Embryonic facial prominence (tissue), 1 donor: ENCODE measurements around the gene LAMC2.
"Not testable (repeated sequence)": the region's sequence is repeated elsewhere in the genome, so short reads cannot be mapped to it uniquely, and the experiment has no call there.

ENCODE experiments used
- DNase-seq: peaks from one replicate; pipeline ENCODE4 v3.0.0-alpha.2; 2016; ENCODE audit errors: extremely low spot score

The LAMC2 gene

DNA sequence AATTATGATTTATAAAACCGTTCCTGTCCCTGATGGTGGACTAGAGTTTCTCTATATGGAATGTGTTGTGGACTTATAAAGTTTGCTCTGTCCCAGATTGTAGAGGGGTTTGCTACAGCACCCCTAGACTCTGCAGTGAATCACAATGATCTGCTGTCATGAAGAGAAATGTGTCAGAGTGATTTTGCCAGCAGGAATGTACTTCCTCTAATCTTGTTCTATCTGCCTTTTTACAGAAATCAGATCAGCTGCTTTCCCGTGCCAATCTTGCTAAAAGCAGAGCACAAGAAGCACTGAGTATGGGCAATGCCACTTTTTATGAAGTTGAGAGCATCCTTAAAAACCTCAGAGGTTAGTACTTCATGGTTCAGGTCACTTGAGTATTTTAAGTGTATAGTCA lies 52.0 kb downstream of the LAMC2 start:
- DNase-seq, result no peak

DNA sequence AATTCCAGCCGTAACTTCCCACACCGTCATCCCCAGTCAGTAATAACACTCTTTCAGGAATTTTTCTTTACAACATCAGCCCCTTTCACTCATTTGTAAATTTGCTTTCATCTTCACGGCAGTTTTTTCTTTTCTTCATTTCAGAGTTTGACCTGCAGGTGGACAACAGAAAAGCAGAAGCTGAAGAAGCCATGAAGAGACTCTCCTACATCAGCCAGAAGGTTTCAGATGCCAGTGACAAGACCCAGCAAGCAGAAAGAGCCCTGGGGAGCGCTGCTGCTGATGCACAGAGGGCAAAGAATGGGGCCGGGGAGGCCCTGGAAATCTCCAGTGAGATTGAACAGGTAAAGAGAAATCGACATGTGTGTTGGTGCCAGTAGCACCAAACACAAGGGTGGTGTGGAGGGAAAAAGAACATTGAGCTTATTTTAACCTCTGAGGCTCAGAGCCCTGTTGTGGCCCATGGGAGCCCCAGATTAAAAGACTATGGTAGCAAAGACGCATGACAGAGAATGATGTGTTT lies 53.2 kb downstream of the LAMC2 start:
- no peak for DNase-seq

DNA sequence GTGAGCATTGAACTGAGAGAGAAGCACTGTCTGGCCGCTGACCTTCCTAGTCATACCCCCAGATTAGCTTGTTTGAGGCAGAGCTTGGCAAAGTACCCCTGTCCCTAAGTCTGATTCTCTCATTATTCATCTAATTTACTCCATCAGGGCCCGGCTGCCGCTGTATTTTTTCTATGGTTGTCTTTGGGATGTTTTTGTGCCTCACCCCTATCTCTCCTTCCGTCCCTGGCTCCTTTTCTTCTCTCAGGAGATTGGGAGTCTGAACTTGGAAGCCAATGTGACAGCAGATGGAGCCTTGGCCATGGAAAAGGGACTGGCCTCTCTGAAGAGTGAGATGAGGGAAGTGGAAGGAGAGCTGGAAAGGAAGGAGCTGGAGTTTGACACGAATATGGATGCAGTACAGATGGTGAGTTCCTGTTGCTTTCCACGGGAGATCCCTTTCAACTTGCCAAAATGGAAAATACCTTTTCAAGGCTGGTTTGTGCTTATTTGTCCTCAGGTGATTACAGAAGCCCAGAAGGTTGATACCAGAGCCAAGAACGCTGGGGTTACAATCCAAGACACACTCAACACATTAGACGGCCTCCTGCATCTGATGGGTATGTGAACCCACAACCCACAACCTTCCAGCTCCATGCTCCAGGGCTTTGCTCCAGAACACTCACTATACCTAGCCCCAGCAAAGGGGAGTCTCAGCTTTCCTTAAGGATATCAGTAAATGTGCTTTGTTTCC lies 53.9 kb downstream of the LAMC2 start:
- no peak for DNase-seq

DNA sequence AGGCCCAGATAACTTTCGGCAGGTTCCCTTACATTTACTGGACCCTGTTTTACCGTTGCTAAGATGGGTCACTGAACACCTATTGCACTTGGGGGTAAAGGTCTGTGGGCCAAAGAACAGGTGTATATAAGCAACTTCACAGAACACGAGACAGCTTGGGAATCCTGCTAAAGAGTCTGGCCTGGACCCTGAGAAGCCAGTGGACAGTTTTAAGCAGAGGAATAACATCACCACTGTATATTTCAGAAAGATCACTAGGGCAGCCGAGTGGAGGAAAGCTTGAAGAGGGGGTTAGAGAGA lies 54.4 kb downstream of the LAMC2 start:
- no peak for DNase-seq

DNA sequence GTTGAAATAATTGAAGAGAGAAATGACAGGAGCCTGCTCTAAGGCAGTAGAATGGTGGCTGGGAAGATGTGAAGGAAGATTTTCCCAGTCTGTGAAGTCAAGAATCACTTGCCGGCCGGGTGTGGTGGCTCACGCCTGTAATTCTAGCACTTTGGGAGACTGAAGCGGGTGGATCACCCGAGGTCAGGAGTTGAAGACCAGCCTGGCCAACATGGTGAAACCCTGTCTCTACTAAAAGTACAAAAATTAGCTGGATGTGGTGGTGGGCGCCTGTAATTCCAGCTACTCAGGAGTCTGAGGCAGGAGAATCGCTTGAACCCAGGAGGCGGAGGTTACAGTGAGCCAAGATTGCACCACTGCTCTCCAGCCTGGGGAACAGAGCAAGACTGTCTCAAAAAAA lies 54.8 kb downstream of the LAMC2 start:
- not testable (repeated sequence) for DNase-seq

DNA sequence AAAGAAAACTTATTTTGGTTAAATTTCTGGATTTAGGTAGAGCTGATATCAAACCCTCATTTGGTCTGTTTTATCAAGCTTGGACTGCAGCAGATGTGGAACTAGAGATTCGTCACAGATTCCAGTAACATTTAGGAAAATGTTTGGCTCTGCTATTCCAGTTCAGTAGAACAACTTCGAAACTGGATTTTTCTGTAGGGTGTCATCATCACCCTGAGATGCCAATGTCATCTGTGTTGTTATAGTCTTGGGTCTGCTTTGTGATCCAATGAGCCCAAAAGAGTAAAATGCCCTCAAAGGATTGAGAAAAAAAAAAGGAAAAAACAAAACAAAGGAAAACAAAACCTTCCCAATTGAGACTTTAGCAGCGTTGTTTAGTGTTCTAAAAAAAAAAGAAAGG lies 55.4 kb downstream of the LAMC2 start:
- no peak for DNase-seq

DNA sequence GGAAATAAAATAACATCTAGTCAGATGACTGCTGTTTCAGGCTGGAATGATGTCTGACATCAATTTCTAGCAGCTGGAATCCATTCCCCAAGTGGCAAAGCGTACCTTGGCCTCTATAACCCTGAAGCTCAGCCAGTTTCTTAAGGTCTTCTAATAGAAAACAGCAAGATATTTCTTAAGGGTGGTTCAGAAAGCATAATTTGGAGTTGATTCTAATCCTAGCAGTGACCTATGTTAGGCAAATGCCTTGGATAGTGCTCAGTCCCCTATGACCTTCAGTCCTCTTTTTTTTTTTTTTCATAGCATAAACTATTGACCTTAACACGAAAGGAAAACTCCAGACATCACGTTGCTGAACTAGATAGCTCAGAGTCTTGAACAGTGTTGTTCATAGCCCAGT lies 56.5 kb downstream of the LAMC2 start:
- DNase-seq, result no peak

DNA sequence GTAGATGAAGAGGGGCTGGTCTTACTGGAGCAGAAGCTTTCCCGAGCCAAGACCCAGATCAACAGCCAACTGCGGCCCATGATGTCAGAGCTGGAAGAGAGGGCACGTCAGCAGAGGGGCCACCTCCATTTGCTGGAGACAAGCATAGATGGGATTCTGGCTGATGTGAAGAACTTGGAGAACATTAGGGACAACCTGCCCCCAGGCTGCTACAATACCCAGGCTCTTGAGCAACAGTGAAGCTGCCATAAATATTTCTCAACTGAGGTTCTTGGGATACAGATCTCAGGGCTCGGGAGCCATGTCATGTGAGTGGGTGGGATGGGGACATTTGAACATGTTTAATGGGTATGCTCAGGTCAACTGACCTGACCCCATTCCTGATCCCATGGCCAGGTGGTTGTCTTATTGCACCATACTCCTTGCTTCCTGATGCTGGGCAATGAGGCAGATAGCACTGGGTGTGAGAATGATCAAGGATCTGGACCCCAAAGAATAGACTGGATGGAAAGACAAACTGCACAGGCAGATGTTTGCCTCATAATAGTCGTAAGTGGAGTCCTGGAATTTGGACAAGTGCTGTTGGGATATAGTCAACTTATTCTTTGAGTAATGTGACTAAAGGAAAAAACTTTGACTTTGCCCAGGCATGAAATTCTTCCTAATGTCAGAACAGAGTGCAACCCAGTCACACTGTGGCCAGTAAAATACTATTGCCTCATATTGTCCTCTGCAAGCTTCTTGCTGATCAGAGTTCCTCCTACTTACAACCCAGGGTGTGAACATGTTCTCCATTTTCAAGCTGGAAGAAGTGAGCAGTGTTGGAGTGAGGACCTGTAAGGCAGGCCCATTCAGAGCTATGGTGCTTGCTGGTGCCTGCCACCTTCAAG lies 57.3 kb downstream of the LAMC2 start:
- no peak for DNase-seq

DNA sequence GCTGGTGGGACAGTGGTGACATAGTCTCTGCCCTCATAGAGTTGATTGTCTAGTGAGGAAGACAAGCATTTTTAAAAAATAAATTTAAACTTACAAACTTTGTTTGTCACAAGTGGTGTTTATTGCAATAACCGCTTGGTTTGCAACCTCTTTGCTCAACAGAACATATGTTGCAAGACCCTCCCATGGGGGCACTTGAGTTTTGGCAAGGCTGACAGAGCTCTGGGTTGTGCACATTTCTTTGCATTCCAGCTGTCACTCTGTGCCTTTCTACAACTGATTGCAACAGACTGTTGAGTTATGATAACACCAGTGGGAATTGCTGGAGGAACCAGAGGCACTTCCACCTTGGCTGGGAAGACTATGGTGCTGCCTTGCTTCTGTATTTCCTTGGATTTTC lies 58.4 kb downstream of the LAMC2 start:
- DNase-seq, result no peak

DNA sequence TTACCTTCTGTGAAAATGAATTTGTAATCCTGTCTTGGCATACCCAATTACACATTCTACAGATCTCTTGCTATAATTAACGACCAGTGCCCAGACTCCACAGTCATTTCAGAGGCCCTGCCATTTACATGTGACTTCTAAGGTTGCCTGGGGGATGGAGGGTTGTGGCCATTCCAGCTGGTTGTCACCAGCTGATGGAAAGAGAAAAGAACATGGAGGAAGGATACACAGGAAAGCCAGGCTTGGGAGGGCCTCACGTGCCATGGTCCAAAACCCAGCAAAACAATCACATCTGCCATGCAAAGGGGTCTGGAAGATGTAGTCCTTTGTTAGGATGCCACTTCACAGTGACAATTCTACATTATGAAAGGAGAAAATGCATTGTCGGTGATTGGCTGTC lies 59.3 kb downstream of the LAMC2 start:
- no peak for DNase-seq

DNA sequence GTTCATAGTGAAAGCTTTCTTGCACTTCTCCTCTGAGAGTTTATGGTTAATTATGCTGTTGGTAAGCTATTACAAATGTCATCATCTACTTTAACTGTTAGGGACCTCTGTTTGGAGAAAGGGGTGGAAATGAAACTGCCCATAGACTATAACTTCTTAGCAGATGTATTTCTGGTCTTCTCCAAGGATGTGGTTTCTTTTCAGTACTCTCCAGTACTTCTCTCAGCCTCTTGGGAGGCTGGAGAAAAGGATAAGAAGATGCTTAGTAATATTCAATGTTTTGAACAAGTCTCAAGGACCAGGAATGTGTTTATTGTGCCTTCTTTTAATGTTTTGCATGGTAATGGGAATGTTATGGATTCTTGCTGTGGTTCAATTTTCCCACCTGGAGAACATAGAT lies 60.4 kb downstream of the LAMC2 start:
- no peak for DNase-seq

DNA sequence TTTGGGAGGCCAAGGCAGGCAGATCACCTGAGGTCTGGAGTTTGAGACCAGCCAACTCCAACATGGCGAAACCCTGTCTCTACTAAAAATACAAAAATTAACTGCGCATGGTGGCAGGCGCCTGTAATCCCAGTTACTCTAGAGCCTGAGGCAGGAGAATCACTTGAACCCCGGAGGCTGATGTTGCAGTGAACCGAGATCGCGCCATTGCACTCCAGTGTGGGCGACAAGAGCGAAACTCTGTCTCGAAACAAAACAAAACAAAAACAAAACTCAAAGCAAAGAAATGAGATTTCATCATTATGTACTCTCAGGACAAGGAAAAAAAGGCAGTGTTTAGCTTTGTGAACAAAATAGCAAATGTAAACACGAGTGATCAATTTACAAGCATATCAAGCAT lies 61.0 kb downstream of the LAMC2 start:
- no peak for DNase-seq

DNA sequence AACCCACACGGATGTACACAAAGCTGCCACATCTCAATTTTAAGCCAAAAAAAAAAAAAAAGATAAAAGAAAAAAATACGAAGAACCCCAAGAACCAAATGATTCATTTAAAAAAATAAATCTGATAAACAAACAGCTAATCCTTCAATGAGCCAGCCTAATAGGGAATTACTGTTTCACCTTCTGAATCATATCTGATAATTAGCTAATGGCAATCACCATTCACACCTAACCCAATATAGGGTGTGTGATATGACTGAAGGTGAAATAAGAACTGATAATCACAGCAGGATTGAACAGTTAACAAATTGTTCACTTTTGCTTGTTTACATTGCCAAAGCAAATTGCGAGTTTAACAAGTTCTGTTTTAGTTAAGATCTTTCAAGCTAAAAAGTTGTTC lies 61.4 kb downstream of the LAMC2 start:
- no peak for DNase-seq

DNA sequence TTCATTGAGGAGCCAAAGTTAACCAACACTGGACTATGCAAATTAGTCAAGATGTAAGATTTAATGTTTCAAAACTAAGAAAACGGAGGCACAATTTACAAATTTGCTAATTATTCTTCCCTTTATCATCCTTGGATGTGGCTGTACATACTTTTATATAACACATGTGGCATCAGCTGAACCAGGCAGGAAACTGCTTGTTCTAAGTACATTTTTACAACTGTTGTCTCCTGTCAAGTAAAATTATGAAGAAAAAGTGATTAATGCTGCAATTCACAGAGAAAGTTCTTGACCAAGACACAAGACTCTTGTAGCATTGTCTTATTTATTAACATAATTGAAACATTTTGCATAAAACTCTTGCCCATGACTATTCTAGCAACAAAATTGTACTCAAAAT lies 61.9 kb downstream of the LAMC2 start:
- DNase-seq, result no peak

DNA sequence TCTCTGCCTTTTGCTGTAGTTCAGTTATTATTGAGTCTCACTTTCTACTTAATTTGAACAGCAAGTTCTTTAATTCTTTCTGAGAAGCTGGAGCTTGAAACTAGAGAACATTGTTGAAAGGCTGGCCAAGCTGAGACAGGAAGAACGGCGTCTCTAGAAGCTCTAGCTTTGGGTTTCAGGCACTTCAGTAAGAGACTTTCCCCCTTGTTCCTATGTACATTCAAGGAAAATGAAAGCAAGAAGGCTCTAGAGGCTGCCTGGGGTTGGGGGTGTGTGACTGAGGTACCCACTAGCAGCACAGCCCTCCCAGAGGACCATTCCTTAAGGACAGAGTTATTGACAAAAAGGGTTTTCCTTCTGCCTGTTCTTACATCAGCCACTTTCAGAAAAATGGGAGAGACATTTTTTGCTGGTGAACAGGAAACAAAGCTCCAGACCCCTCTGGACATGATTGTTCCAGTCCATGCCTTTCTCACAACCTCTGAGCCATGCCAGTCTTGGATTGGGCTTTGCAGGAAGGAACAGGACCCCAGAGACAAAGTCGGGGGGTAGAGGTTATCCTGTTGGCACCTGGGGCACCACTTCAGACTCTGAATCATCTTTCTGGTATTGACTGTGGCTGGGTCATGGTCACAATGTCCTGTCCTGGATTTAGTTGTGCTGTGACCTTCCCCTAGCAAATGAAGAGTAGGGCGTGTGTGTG lies 63.1 kb downstream of the LAMC2 start:
- no peak for DNase-seq

DNA sequence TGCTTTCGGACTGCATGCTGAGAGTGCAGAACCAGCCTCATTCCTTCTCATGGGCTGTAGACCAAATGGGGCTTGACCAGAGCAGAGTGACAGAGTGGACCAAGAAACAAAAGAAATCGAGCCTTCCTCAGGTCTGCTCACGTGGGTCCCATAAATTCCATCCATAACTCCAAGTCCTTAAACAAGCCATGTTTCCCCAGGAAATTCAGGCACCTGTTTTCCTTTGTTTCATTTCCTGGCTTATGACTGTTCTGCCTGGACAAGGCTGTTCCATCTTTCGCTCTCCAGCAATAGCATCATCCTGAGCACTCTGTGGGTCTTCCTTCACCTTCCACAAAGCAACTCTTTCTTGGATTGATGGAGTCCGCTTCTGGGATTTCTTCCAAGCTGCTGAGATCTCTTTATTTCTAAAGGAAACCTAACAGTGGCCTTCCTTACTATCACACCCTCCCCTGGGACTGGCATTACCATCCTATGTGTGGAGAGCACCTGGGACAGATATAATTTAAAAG lies 63.9 kb downstream of the LAMC2 start:
- DNase-seq, result no peak

DNA sequence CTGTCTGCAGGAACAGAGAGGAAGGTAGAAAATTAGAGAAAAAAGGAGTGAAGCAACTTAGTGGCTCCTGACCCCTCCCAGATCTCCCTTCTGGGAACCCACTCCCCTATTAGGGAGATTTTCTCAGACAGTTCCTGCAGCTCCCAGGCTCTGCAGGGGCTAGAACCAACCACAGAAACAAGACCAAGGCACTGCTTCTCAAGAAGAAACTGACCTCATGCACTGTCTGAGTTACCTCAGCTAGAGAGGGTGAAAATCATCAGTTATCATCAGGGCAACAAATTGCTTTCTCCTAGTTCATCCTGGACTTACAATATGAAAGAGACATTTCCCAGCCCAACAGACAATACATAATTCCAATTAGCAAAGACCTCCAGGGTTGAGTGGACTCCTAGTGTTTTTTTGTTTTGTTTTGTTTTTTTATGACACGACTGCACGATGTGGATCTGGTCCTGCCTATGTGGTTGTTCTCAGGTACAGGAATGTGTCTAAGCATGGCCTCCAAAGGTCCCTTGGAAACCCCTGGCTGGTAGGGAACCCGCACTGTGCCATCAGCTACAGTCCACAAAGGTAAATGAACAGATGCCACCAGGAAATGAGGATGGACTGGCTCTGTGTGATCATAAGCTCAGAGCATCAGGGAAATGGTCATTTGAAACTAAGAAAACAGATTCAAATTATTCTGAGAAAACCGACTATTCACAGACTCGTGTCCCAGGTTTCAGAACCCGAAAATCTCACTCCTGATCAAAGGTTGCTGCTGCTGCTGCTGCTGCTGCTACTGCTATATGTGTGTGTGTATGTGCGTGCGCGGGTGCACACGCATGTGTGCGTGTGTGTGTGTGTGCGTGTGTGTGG lies 65.3 kb downstream of the LAMC2 start:
- DNase-seq, result no peak

DNA sequence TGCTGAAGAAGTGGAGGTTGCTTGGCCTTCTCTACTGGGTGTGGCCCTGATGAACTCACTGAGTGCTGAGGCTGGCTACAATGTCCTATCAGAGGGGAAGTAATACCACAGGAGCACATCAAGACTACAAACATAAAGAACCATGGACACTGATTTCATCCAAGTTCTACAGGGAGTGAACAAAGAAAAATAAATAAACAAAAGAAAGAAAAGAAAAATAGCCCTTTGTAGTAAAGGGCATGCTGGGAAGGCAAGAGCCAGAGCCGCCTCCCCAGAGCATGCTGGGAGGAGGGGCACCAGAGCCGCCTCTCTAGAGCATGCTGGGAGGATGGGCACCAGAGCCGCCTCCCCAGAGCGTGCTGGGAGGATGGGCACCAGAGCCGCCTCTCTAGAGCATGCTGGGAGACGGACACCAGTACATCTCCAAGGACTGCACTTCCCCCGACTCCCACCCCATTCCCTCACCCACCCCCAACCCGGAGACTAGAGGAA lies 65.9 kb downstream of the LAMC2 start:
- no peak for DNase-seq

DNA sequence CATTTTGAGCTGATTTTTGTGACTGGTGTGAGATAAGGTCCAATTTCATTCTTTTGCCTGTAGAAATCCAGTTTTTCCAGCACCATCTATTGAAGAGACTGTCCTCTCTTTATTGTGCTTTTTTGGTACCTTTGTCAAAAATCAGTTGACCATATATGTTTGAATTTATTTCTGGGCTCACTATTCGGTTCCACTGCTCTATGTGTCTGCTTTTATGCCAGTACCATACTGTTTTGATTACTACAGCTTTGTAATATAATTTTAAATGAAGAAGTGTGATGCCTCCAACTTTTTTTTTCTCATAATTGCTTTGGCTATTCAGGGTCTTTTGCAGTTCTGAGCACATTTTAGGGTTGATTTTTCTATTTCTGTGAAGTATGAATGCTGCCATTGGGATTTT lies 69.0 kb downstream of the LAMC2 start:
- DNase-seq, result no peak

DNA sequence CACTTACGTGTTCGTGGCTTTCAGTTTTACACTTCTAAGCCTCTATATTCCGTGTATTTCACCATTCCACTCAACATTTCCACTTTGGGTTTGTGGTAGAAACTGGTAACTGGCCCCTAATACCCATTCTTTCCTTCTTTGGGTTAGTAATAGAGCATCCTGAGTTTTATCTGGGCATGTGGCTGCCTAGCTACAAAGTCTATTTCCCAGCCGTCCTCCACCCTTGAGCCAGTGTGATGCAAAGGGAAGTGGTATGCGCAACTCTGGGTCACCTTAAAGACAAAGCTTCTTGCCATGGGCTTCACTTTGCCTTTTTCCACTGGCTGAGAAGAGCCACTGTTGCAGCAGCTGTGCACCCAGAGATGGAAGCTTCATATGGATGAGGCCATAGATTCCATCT lies 73.9 kb downstream of the LAMC2 start:
- no peak for DNase-seq

DNA sequence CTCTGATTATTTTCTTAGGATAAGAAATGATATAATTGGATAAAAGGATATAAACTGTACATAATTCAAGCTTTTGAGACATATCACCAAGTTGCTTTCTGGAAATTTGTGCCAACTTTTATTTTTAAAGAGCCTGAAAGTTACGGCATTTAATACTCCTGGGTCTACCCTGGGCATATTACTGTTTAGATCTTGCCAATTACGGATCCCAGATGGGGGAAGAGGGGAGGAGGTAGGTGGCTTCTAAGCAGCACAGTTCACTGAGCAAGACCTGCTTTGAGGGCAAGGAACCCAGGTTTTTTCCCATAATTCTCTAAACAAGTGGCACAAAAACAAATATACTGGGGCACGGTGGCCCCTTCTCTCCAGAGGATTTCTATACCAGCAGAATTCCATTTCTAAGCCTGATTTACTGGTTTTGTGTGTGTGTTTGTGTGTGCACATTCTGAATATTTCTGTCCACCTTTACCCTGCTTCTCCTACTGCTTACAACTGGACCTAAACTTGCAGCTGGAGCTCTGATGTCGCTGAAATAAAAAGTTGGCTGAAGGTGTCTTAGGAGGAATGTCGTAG lies 76.7 kb downstream of the LAMC2 start:
- DNase-seq, result no peak
